ENCODE data around the gene UBE2Z.

GRCh38 chr17:48927978-48928745, 20.0 kb downstream of the UBE2Z start:
- no peak for TF ChIP-seq TAF1 (IDR thresholded peaks at IDR 0.05; ENCODE audit: low read depth, low read length)
- TF ChIP-seq POLR2A (IDR thresholded peaks at IDR 0.05; ENCODE audit: low read depth, low read length), result no peak; the same call in 1 of the 2 replicates
- TF ChIP-seq POLR2AphosphoS5 (IDR thresholded peaks at IDR 0.05; ENCODE audit: low read depth, low read length), result no peak
- TF ChIP-seq SPI1 (IDR thresholded peaks at IDR 0.05; ENCODE audit: low read depth, low read length), result no peak
